Measurements from ENCODE around the gene VAPB. TPM values are rescaled to one million over a fixed set of nuclear protein-coding genes. Genes with fewer than 3 reads are reported as not detected.
A peak's percentile ranks its signal among the peaks of the same experiment; 100 is the strongest.
"Not testable (repeated sequence)": the region's sequence is repeated elsewhere in the genome, so short reads cannot be mapped to it uniquely, and the experiment has no call there.

Gene VAPB
- total RNA-seq, 1 experiment from 2014 or later = 34.7 TPM

DNA sequence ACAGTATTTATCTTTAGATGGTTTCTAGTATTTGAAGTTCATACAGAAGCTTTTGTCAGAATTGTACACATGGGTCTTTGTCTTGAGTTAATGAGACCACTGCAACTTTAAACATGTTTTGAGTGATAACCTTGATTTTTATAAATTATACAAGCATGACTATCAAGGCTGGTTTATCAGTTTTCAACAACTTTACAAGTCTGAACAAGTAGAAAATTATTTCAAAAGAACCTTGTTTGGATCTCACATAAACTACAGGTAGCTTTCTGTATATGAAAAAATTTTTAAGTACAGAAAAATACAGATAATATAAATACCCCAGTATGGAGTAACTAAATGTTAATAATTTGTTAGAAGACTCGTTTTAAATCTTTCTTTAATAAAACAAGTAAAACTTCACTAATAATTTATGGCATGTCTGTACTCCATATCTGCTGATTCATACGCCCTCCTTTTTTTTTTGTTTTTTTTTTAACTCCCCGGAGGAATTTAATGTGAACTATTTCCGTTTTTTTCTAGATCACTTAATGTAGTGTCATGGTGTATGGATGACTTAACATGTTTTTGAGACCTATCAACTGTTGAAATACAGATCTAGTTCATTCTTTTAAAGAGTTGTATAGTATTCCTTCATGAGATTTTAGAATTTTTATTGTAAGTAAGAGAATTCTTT lies 18.3 kb downstream of the VAPB start:
- DNase-seq (ENCODE audit: low read depth) = no peak

DNA sequence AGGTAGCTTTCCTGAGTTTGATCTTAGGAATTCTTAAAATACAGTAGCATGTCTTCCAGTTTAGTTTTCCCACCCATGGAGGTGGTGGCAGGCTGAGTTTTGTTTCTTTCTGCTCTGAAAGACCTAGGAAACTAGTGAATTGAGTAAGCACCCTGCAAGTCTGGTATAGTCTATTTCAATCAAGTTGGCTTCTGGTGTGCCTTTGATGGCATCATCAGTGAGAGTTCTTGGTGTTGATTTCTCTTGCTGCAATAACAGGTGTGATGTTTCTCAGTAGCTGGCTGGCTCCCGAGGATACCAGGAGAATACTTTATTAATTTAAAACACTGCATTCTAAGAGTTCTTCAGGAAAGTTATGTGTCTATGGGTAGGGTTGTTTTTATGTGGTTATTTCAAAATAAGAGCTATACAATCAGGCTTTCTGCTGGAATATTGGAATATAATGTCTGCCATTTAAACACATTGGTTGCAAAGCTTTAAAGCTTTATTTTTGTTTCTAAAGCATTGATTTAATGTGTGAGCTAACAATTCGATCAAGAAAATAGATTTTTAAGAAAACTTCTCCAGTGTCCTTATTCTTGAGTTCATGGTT lies 19.0 kb downstream of the VAPB start:
- no peak for DNase-seq (ENCODE audit: low read depth)

DNA sequence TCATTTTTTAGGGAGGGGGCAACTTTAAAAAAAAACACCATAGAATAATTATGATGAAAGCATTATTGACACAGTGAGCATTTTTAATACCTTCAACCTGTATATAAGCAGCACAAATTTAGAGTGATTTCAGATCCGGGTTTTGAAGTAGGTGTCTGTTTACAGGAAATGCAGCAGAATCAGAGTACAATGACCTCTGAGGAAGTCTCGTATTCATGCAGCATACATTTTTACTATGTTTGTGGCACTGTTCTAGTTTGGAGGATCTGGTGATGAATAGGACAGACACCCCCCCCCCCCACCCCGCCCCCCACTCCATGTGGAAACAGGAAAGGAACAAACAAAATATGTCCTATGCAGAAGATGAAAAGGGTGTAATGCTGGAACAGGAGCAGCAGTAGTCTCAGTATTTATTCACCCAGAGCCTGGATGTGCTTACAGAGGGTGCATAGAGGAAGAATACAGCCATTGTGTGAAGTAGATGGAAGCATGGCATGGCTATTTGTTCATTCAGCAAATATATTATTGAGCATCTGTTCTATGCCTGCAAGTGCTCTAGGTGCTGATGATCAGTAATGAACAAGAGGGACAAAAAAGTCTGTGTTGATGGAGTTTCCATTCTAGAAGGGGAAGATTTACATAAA lies 19.7 kb downstream of the VAPB start:
- no peak for DNase-seq (ENCODE audit: low read depth)

DNA sequence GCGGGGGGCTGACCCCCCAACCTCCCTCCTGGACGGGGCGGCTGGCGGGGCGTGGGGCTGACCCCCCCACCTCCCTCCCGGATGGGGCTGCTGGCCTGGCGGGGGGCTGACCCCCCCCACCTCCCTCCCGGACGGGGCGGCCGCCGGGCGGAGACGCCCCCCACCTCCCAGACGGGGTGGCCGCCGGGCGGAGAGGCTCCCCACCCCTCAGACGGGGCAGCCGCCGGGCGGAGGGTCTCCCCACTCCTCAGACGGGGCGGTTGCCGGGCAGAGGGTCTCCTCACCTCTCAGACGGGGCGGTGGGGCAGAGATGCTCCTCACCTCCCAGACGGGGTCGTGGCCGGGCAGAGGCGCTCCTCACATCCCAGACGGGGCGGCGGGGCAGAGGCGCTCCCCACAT lies 25.2 kb downstream of the VAPB start:
- DNase-seq (ENCODE audit: low read depth) = not testable (repeated sequence)

DNA sequence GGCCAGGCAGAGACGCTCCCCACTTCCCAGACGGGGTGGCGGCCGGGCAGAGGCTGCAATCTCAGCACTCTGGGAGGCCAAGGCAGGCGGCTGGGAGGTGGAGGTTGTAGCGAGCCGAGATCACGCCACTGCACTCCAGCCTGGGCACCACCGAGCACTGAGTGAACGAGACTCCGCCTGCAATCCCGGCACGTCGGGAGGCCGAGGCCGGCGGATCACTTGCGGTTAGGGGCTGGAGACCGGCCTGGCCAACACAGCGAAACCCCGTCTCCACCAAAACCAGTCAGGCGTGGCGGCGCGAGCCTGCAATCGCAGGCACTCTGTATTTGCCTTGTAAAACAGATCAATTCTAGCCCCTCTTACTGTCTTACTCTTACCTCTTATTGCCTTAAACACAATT lies 25.8 kb downstream of the VAPB start:
- not testable (repeated sequence) for DNase-seq (ENCODE audit: low read depth)

DNA sequence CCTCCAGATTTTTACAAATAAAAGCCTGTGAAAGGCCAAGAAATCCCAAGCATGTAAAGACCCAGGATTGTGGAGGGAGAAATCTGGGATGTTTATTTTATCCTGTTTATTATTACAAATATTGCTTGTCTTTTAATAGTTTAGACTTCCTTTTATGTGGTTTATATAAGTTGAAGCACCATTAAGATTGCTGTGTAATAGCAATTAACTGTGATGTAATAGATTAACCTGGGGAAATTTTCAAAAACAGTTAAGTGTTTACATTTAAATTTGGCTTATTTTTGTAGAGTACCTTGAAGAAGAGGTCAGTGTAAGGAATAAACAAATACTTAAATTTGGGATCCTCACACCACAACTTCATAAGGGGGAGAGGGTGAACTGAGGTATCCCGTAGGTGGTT lies 27.0 kb downstream of the VAPB start:
- DNase-seq (ENCODE audit: low read depth) = no peak

DNA sequence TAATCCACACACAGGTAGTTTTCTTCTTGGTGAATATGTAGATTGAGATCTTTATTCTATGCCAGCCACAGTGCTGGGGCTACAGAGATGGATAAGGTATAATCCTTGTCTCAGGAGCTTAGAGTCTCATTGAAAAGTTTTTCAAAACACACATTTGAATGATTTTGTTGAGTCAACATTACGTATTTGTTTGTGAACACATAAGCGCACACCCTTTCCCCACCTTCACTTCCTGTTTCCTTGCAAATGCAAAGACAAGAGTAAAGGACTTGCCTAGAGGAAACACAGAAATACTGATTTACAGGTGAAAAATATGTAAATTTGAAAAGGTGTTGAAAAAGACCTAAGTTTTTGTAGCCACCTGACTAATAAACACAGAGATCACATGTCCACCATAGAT lies 27.8 kb downstream of the VAPB start:
- no peak for DNase-seq (ENCODE audit: low read depth)

DNA sequence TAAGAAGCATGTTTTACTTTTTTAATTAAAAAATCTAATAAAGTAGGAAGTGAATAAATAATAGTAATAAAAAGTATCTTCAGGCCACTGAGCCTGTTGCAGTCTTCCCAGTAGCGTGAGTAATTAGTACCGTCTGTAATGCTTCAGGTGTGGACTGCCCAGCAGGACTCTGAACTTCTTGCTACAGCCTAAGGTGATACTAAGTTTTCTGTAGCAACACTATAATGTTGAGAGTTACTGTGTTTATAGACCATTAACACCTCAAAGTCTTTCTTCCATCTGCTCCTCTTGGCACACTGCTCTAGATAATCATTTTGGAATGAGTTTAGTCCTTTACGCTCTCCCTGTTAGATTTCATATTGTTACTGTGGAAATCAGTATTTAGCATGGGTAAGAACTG lies 28.4 kb downstream of the VAPB start:
- DNase-seq (ENCODE audit: low read depth) = no peak

DNA sequence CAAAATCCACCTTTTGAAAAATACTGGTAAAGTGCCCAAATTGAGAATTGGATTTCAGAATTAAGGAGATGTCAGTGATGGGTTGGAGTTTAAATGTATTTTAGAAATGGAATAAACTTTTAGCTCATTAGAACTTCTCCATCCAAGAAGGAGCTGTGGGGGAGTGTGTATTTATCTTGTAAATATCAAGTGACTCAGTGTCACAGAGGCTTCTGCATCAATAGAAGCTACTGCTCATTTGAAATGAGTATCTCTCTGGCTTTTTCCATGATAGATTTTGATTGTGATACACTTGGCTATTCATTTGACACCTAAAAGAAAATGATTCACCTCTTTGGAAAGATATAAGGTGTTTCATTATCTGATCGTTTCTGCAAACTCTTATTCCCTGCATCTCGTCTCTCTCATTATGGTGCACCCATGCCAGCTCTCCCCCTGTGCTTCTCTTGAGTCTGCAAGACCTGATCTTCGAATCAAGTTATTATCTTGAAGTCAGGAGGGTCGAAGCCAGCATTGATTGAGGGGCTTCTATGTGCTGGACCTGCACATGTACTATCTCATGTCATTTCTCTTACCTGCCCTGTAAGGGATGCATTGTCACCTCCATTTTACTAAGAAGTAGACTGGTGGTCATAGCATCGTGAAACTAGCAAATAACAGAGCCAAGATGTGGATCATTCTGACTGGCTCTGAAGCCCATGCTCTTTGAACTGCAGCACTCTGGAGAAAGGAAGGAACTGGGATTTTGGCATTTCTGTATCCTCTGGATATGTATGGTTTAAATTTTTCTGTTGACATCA lies 30.1 kb downstream of the VAPB start:
- peak; percentile 20 for DNase-seq (ENCODE audit: low read depth)

DNA sequence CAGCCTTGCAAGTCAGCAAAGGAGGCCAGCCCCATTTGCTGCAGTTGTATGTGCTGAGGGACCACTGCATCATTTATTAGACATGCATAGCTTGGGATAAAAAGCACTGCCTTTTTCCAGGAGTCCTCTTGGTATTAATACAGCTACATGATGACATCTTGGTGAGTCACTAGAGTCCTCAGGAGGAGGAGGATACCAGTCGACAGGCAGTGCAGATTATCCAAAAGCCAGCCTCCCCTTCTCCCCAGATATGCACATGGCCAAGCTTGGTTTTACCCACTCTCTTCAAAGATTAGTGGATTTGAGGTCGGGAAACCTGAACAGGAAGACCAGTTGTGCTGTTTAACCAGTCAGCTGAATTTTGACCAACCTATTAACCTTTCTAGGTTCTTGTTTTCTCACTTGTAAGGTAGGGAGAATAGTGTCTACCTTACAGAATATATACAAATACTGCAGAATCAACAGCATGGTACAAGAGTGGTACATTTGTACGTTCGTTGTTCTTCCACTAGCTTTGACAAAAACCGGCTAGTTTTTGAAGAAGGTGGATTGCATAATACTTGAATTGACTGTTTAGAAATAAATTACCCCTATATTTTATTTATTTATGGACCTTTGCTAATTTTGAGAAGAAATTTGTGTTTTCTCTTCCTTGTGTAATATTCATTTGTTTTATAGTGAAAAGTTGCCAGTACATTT lies 31.9 kb downstream of the VAPB start:
- peak; percentile 81 for DNase-seq (ENCODE audit: low read depth)

DNA sequence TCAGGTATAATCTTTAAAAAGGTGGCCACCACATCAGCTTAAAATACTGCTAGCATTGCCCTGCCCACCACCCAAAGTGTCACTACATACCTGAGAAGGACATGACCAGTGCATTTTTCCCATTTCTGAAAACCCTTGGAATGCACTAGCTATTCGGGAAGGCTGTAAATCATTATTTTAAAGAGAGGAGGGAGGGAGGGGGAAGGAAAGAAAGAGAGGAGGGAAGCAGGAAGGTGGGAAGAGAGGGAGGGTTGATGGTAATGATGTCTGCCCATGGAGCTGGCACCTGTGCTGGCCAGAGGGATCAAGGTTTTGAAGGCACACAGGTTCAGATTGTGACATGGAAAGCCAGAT lies 32.4 kb downstream of the VAPB start:
- no peak for DNase-seq (ENCODE audit: low read depth)

DNA sequence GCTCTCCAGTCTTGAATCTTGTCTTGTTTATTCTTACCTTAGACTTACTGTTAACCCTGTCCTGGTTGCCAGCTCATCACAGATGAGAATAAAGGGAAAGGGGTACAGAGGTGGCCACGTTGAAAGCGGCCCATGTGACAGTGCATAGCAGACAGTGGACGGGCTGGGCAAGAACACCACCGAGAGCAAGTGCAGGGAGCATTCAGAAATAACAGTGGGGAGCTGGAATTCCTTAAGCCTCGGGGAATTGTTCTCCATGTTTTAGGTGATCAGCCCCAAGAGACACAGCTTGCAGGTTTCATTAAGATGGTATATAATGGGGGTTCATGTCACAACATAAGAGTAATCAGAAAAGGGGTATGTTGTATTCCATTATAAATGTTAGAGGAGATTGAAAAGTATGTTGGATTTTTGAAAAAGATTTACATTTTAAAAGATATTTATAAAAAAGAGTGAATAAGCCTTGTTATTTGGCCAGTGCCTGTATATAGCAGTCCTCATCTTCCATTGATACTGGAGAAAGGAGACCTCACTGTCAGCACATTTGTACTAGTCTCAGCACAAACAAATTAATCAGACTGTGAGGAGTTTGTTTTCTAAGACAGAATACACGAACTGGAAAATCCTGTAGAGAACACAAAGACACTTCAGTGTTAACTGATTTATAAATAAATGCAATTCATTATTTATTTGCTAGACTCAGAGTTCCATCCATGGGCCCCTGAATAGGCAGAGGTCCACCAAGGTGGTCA lies 35.4 kb downstream of the VAPB start:
- no peak for DNase-seq (ENCODE audit: low read depth)

DNA sequence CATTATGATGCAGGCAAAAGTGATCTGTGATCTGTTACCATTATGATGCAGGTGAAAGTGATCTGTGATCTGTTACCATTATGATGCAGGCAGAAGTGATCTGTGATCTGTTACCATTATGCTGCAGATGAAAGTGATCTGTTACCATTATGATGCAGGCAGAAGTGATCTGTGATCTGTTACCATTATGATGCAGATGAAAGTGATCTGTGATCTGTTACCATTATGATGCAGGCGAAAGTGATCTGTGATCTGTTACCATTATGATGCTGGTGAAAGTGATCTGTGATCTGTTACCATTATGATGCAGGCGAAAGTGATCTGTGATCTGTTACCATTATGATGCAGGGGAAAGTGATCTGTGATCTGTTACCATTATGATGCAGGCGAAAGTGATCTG lies 38.5 kb downstream of the VAPB start:
- DNase-seq (ENCODE audit: low read depth) = not testable (repeated sequence)

DNA sequence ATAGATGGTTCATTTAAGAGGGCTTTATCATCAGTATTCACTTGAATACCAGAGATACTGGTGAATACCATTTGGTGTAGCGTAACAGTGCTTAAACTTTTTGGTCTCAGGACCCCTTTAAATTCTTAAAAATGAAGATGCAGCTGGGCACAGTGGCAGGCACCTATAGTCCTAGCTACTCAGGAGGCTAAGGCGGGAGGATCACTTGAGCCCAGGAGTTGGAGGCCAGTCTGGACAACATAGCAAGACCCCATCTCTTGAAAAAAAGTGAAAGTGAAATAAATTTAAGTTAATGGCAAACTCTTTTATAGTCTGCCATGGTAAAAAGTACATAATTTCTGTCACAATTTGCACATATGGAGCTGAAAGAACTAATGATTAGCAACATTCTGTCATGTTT lies 39.3 kb downstream of the VAPB start:
- DNase-seq (ENCODE audit: low read depth) = no peak

DNA sequence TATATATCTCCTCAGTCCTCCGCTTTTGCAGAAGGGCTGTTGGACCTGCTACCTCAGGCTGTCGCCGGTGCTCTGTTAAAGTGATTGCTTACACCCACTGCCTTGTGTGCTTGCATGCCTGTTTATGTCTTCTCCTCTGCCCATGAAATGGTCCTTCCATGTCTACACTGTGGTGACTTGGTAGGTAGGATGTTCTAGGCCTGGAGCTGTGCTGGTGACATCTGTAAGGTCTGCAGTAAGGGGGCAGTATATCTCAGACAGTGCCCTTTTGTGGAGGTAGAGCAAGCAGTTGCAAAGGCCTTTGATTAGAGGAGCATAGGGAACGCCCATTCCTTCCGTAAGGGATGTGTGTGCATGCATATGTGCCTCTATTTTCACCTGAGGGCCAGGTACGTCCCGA lies 40.3 kb downstream of the VAPB start:
- no peak for DNase-seq (ENCODE audit: low read depth)

DNA sequence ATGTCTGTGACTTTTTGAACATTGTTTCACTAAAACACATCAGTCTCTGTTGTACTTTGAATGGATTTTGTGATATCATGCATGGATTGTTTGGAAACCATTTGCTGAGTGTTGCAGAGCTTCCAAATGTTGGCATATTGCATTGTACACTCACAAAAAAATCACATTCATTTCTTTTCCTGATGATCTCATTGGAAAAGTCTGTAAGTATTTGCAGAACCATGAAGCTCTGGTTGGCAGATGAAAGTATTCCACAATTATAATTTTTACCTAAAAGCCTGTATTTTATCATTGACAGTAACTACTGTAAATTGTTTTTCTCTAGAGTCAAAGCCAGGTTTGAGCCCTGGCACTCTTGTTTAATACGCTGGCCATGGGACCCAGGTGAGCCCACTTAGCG lies 42.1 kb downstream of the VAPB start:
- DNase-seq (ENCODE audit: low read depth) = no peak

DNA sequence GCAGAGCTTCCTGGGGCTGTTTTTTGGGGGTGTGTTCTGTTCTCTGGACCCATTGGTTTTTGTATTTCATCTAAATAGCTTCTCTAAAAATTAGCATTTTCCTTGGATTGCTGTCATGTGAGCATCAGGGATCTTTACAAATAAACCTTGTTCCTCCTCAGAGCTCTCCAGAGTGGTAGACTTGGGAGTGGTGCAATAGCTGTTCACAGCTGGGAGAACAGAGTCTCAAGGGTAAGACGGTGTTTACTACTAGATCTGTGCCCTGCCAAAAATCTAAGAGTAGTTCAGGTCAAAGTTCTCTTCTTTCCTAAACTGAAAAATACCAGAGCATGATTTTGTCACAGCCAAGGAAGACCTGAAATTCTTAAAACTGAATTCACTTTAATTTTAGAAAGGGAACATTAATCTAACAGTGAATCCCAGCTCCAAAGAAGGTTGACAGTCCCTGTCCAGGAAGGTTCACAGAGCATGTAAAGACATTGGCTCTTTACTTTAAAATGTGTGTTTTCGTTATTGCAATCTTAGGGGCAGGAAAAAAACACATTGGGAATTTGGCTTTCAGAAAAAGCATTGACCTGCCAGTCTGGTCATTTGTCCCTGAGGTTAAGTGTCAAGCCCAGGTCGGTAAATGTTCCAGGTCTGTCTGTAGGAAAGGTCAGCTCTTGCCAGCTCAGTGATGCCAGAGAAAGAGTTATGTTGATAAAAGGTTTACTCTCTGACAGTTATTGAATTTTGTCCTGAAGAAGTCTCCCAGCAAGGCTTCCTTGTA lies 43.3 kb downstream of the VAPB start:
- DNase-seq (ENCODE audit: low read depth) = no peak

DNA sequence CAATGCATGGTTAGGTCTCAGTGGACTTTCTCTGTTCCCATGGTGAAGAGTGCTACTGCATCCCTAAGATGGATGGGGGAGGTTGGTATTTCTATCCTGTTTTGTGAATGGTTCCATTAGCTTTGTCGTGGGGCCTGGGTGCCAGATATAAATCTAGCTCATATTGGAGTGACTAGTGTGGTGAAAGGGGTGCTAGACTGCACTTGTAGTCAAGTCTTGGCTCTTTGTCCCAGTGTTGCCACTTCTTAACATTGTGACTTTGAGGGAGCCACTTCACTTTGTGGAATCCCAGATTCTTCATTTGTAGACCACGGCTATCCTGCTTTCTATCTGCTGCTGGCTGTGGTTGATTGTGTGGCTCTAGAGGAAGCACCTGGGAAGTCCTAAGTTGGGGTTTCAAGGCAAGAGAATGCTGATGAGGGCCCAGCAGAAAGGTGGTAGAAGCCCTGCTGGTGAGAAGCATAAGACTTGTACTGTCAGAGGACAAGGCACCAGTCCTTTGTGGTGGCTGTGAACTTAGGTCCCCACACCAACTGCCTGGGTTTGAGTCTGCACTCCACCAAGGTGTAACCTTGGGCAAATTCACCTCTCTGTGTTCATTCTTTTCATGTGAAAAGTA lies 44.1 kb downstream of the VAPB start:
- no peak for DNase-seq (ENCODE audit: low read depth)

DNA sequence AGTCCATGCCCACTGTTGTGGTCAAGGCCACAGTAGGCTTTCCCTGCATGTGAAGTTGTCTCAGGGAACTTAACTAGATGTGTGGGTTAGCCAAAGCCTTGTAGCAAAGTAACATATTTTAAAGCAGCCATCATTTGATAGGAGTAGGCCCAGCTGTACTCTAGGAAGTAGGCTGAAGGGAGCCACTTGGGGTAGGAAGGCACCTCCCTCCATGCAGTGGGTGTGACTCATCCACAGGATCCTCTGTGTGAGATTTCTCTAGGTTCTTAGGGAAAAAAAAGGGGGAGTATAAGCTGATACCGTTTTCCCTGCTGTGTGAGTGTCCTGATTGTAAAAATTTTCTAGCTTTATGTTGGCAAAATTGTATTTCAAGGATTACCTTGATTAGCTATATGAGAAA lies 44.7 kb downstream of the VAPB start:
- peak; percentile 87 for DNase-seq (ENCODE audit: low read depth)

DNA sequence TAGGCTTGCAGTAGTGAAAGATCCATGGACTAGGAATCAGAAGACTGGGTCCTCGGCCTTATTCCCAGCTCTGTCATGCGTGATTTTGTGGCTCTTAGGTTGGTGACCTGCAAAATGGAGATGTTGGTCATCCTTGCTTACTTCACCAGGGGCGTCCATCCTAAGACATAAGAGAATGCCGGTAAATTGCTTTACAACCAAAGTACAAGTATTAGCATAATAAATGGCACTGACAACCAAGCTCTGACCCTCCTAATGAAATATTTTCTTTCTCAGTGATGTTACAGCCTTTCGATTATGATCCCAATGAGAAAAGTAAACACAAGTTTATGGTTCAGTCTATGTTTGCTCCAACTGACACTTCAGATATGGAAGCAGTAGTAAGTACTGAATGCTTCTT lies 45.3 kb downstream of the VAPB start:
- DNase-seq (ENCODE audit: low read depth) = no peak

Data from M059J (cell line).